CD4-positive, alpha-beta T cell treated with Interleukin-17A for 4 hours (primary cell): ENCODE data around the gene PPARA.
A peak's percentile ranks its signal among the peaks of the same experiment; 100 is the strongest.

Experiments used
- DNase-seq: peaks from one replicate; pipeline ENCODE4 v3.0.0-alpha.2; 2020; ENCODE audit warnings: mixed read lengths

PPARA gene

GRCh38 chr22:46150034-46150654, at the start of gene PPARA:
Gene PPARA, plus strand, starts transcription at chr22:46150526. Its CDS starts 47,858 bp downstream, at chr22:46198384.
- DNase-seq: peak; percentile 97

- DNase-seq: no peak
These were observed 48.2 kb upstream of the PPARA start for GRCh38 chr22:46102159-46102558.

DNA sequence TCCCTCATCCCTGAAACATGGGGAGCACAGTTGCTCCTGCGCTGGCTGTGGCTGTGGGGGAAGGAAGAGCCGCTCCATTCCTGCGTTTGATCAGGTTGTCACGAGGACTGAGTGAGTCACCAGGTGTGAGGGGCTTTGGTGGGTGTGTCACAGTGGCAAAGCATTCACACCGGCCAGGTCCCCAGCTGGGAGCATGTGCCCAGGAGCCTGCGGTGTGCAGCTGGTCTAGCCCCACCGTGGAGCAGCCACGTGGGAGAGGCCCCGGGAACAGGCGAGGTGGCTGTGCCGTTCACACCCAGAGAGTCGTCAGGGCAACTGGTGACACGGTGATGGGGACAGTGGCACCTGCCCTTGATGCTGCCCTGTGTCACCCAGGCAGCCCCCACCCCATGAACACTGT, 47.6 kb upstream of the PPARA start:
- no peak for DNase-seq

DNA sequence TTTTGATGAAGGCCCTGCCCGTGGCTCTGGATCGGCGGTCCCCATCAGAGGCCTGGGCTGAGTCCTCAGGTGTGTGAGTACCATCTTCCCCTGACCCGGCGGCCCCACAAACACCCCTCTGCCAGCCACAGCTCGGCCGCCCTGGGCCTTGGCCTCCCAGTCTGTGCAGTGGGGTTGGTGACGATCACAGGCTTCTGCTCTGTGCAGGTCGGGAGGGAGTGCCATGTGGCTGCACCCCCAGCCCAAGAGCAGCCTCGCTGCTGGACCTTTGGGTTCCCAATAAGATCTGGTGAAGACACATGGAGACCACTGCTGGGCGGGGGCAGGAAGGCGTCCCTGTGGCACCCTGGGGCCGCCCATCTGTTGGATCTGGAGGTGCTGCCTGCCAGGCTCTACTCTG, 47.1 kb upstream of the PPARA start:
- DNase-seq: no peak

- no peak for DNase-seq
These were observed 46.7 kb upstream of the PPARA start for GRCh38 chr22:46103664-46104063.

- DNase-seq: no peak
These were observed 46.0 kb upstream of the PPARA start for GRCh38 chr22:46104170-46104880.

GRCh38 chr22:46104881-46105493, 45.3 kb upstream of the PPARA start:
- no peak for DNase-seq

- DNase-seq: no peak
These were observed 44.6 kb upstream of the PPARA start for GRCh38 chr22:46105494-46106278.

DNA sequence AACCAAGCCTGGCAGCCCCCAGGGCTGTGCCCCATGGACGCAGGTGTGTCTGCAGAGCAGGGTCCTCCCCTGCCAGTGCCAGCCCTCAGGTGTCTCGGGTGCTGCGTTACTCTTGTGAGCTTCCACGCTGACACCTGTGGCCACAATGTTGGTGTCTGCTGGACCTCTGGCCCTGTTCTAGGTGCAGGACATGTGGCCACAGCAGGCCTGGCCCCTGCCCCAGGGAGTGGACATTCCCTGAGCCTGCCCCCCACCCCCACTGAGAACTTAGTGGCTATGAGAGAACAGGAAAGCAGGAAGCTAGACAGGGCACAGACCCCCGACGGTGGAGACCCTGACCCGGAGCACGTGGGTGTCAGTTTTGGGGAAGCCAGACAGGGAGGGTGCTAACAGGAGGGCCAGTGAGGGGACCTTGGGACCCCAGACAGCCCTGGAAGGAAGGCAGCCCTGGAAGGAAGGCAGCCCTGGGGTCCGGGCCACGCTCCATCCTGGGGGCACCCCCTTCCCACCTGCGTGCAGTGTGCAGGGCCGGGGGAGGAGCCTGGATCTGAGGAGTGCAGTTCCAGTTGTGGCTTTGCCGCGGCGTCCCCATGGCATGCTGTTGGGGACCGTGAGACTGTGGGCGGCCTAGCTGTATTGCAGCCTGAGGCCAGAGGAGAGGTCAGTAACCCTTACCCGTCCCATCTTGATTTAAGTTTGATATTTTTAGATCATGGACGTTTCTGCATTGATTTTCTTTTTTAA, 43.9 kb upstream of the PPARA start:
- DNase-seq: no peak

DNA sequence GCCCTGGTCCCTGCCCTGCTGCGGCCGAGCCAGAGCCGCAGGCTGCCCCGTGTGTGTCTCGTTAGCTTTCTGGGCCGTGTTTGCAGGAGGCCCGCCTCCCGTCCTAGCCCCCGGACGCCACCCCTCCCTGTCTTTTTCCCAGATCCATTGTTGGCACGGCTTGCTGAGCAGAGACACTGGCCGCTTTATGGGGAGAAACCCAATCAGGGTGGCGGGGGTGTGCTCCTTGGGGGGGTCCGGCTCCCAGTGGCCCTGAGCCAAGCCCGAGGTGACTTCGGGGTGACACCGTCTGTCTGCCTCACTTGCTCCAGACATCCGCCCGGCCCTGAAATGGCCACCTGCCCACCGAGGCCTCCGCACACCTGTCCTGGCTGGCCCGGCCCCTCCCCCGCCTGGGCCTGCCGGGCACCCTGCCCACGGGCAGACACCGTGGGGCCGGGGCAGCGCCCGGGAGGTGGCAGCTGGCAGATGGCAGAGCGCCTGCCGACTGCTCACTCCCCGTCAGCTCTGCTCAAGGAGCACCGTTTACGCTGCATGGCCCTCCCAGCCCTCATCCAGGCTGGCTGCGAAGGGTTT, 43.1 kb upstream of the PPARA start:
- no peak for DNase-seq

GRCh38 chr22:46107753-46108563, 42.4 kb upstream of the PPARA start:
- no peak for DNase-seq

DNA sequence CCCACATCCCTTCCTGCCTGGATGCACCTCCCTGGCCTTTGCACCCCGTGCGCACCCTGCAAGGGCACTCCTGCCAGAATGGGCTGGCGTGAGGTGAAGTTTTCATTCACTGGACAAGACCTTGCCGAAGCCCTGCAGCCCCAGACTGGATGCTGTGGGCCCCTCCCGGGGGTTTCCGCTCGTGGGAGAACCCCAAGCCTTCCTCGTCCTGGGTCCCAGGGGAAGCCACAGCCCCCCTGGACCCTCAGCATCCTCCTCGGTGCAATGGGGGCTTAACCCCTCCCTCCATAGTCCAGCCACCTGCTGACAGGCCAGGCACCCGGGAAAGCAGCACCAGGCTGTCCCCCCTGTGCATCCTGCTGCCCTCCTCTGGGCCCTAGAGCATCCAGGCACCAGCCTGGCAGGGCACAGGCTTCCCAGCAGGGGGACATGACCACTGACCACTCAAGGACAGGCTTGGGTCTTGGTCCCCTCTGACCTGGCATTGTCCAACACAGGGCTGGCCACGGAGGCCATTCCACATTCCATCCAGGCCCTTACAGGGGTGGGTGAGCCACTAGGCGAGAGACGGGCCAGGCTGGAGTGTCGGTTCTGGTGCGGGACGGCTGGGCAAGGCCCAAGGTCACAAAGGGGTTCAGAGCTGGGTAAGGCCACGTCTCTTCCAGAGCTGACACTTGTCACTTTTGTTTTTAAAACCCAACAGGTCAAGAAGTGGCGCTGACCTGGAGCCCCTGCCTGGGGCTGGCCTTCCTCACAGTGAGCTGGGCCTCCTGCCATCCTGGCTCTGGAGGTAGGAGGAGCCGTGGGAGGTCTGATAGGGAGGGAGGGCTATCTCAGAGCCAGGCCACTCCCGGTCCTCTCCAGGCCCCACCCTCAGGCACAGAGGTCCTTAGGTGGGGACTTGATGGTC, 41.5 kb upstream of the PPARA start:
- no peak for DNase-seq

GRCh38 chr22:46109474-46110003, 40.8 kb upstream of the PPARA start:
- no peak for DNase-seq

- no peak for DNase-seq
These were observed 40.1 kb upstream of the PPARA start for GRCh38 chr22:46110215-46110614.

DNA sequence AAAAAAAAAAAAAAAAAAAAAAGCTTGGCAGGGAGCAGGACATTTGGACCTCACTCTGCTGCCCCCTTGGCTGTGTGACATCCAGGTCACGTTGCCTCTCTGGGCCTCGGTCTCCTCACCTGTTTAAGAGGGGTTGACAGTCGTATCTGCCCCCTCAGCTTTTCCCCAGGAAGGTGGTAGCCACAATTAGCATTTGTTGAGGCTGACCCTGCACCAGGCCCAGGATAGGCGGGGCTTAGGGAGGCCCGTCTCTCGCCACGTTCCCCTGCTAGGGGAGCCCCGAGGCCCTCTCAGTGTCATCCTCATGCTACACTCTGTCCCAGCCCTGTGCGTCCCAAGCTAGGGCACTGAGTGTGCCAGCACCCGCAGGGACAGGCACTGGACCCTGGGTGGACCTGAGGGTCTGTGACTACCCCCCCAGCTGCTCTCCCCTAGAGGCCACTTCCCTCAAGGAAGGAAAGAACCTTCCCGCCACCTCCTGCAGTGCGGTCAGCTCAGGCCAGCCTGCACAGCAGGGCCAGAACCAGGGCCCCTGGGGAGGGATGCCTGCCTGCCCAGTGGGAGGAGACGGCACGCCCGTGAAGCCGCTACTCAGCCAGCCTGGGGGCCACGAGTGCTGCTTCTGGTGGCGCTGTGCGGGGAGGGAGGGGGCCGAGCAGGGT, 38.5 kb upstream of the PPARA start:
- no peak for DNase-seq

DNA sequence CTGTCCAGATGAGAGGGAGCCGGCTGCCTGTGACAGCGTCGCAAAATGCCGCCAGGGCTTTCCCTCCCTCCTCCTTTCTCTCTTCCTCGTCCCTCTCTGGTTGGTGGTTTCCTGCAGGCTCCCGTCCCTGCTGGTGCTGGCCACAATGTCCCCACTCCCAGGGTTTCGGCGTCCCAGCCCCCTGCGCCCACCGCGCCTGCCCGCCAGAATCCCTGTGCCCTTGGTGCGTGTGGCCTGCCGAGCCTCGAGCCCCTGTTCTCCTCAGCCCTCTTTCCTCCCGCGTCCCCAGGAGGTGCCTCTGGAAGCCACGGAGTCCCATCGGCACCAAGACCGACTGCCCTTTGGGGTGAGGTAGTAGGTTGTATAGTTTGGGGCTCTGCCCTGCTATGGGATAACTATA, 37.9 kb upstream of the PPARA start:
- no peak for DNase-seq

GRCh38 chr22:46113110-46113909, 37.0 kb upstream of the PPARA start:
- DNase-seq: no peak

GRCh38 chr22:46113910-46114517, 36.3 kb upstream of the PPARA start:
- no peak for DNase-seq
